A549 (cell line): ENCODE data around the gene SMIM43.

Experiments used
- BHLHE40 ChIP-seq: IDR thresholded peaks from 2 replicates; pipeline ENCODE4 v1.6.1; 2012; ENCODE audit warnings: low read depth, low read length, inconsistent platforms
- TF ChIP-seq, protein P1 (sequence below): fragments of 200-600 bp; sonication (generic); IDR thresholded peaks from 2 replicates; pipeline ENCODE4 v1.6.1; 2016; ENCODE audit warnings: antibody characterized with exemption, mild to moderate bottlenecking, moderate library complexity

DNA sequence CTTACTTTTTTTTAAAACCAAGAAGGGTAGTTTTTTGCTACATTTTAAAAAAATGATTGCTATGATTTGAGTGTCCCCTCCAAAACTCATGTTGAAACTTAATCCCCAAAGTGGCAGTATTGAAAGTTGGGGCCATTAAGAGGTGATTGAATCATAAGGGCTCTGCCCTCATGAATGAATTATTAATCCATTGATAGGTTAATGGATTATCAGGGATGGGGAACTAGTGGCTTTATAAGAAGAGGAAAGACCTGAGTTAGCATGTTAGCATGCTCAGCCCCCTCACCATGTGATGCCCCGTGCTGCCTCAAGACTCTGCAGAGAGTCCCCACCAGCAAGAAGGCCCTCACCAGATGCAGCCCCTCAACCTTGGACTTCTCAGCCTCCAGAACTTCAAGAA lies 31.0 kb downstream of the SMIM43 start:
- TF ChIP-seq, protein P1, sequence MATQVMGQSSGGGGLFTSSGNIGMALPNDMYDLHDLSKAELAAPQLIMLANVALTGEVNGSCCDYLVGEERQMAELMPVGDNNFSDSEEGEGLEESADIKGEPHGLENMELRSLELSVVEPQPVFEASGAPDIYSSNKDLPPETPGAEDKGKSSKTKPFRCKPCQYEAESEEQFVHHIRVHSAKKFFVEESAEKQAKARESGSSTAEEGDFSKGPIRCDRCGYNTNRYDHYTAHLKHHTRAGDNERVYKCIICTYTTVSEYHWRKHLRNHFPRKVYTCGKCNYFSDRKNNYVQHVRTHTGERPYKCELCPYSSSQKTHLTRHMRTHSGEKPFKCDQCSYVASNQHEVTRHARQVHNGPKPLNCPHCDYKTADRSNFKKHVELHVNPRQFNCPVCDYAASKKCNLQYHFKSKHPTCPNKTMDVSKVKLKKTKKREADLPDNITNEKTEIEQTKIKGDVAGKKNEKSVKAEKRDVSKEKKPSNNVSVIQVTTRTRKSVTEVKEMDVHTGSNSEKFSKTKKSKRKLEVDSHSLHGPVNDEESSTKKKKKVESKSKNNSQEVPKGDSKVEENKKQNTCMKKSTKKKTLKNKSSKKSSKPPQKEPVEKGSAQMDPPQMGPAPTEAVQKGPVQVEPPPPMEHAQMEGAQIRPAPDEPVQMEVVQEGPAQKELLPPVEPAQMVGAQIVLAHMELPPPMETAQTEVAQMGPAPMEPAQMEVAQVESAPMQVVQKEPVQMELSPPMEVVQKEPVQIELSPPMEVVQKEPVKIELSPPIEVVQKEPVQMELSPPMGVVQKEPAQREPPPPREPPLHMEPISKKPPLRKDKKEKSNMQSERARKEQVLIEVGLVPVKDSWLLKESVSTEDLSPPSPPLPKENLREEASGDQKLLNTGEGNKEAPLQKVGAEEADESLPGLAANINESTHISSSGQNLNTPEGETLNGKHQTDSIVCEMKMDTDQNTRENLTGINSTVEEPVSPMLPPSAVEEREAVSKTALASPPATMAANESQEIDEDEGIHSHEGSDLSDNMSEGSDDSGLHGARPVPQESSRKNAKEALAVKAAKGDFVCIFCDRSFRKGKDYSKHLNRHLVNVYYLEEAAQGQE, result no peak
- TF ChIP-seq BHLHE40, result no peak
